ENCODE data around the gene CCDC8.

The CCDC8 gene

GRCh38 chr19:46391296-46392251 lies 21.8 kb downstream of the CCDC8 start:
- H3K27me3 ChIP-seq (replicated peaks; ENCODE audit: control insufficient read depth, insufficient read depth, low read length): no peaks in the 10 kb centered on the region
- peaks cover 20% of the 10 kb centered on the region for H3K36me3 ChIP-seq (ENCODE audit: control insufficient read depth, insufficient read depth, low read length)
- no peak overlapping the region for H3K4me3 ChIP-seq (replicated peaks; ENCODE audit: low read depth, low read length)
- TF ChIP-seq, protein P1, sequence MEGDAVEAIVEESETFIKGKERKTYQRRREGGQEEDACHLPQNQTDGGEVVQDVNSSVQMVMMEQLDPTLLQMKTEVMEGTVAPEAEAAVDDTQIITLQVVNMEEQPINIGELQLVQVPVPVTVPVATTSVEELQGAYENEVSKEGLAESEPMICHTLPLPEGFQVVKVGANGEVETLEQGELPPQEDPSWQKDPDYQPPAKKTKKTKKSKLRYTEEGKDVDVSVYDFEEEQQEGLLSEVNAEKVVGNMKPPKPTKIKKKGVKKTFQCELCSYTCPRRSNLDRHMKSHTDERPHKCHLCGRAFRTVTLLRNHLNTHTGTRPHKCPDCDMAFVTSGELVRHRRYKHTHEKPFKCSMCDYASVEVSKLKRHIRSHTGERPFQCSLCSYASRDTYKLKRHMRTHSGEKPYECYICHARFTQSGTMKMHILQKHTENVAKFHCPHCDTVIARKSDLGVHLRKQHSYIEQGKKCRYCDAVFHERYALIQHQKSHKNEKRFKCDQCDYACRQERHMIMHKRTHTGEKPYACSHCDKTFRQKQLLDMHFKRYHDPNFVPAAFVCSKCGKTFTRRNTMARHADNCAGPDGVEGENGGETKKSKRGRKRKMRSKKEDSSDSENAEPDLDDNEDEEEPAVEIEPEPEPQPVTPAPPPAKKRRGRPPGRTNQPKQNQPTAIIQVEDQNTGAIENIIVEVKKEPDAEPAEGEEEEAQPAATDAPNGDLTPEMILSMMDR (IDR thresholded peaks at IDR 0.05; ENCODE audit: insufficient read depth, low read length, poor library complexity, severe bottlenecking): no peak
- DNase-seq (ENCODE audit: extremely low read depth, insufficient read length): no peak

DNA sequence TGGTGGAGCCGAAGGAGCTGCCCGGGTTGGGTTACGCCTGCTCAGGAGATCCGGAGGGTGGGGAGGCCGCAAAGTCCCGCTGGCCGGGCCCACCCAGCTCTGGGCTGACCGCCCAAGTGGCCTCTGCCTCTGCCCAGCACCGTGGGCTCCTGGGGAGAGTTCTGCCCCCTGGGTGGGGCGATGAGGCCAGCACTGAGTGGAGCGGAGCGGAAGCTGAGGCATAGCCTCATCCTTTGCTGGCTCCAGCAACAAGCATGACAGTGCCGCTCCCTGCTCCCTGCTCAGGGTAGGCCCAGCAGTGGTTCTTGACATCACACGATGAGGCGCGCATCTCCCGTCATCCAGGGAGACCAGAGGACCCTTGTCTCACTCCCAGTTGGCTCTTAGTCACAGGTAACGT lies 22.5 kb downstream of the CCDC8 start:
- TF ChIP-seq, protein P1 (IDR thresholded peaks at IDR 0.05; ENCODE audit: insufficient read depth, low read length, poor library complexity, severe bottlenecking): no peak
- H3K4me3 ChIP-seq (replicated peaks; ENCODE audit: low read depth, low read length): no peak overlapping the region
- peaks cover 25% of the 10 kb centered on the region for H3K36me3 ChIP-seq (ENCODE audit: control insufficient read depth, insufficient read depth, low read length)
- no peak for DNase-seq (ENCODE audit: extremely low read depth, insufficient read length)
- H3K27me3 ChIP-seq (replicated peaks; ENCODE audit: control insufficient read depth, insufficient read depth, low read length): no peaks in the 10 kb centered on the region

GRCh38 chr19:46390121-46390858 lies 23.1 kb downstream of the CCDC8 start:
- Histone ChIP-seq H3K36me3 (ENCODE audit: control insufficient read depth, insufficient read depth, low read length) (peaks cover 25% of the 10 kb centered on the region), H3K4me3 (replicated peaks; ENCODE audit: low read depth, low read length) (no peak overlapping the region)

DNA sequence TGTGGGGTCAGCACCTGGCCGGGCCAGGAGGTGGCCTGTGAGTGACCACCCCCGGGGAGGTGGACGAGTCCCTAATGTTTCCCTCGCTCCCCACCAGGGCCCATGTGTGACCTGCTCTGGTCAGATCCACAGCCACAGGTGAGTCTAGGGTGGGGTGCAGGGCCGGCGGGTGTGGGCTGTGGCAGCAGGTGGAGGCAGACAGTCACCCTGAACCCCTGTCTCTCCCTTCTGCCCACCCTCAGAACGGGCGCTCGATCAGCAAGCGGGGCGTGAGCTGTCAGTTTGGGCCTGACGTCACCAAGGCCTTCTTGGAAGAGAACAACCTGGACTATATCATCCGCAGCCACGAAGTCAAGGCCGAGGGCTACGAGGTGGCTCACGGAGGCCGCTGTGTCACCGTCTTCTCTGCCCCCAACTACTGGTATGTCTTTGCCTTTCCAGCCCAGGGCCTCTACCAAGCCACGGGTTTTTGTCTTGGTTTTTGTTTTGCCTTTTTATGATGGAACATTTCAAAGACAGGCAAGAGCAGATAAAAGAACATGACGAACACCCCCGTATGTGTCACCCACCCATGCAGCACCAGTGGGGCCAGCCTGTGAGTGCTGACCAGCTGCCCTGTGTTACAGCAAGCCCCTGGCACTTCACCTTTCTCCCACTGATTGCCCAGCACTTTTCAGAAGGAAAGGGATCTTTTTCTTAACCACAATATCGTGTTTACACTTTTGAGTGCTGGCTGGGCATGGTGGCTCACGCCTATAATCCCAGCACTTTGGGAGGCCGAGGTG lies 24.9 kb downstream of the CCDC8 start:
- TF ChIP-seq, protein P1 (IDR thresholded peaks at IDR 0.05; ENCODE audit: insufficient read depth, low read length, poor library complexity, severe bottlenecking): no peak
- H3K36me3 ChIP-seq (ENCODE audit: control insufficient read depth, insufficient read depth, low read length): peaks cover 33% of the 10 kb centered on the region
- H3K4me3 ChIP-seq (replicated peaks; ENCODE audit: low read depth, low read length): no peak overlapping the region
- no peaks in the 10 kb centered on the region for H3K27me3 ChIP-seq (replicated peaks; ENCODE audit: control insufficient read depth, insufficient read depth, low read length)
- no peak for DNase-seq (ENCODE audit: extremely low read depth, insufficient read length)

More at GRCh38 chr19:46390121-46390858, 23.1 kb downstream of the CCDC8 start:
- no peaks in the 10 kb centered on the region for H3K27me3 ChIP-seq (replicated peaks; ENCODE audit: control insufficient read depth, insufficient read depth, low read length)
- no peak for DNase-seq (ENCODE audit: extremely low read depth, insufficient read length)
- TF ChIP-seq, protein P1 (IDR thresholded peaks at IDR 0.05; ENCODE audit: insufficient read depth, low read length, poor library complexity, severe bottlenecking): no peak

GRCh38 chr19:46387713-46388130 lies 25.6 kb downstream of the CCDC8 start:
- Histone ChIP-seq H3K36me3 (ENCODE audit: control insufficient read depth, insufficient read depth, low read length) (peaks cover 39% of the 10 kb centered on the region), H3K4me3 (replicated peaks; ENCODE audit: low read depth, low read length) (no peak overlapping the region), H3K27me3 (replicated peaks; ENCODE audit: control insufficient read depth, insufficient read depth, low read length) (no peaks in the 10 kb centered on the region)
- no peak for DNase-seq (ENCODE audit: extremely low read depth, insufficient read length)
- TF ChIP-seq, protein P1 (IDR thresholded peaks at IDR 0.05; ENCODE audit: insufficient read depth, low read length, poor library complexity, severe bottlenecking): no peak

All from GM06990 (cell line).